ENCODE results near the gene TWNK.

TWNK gene

DNA sequence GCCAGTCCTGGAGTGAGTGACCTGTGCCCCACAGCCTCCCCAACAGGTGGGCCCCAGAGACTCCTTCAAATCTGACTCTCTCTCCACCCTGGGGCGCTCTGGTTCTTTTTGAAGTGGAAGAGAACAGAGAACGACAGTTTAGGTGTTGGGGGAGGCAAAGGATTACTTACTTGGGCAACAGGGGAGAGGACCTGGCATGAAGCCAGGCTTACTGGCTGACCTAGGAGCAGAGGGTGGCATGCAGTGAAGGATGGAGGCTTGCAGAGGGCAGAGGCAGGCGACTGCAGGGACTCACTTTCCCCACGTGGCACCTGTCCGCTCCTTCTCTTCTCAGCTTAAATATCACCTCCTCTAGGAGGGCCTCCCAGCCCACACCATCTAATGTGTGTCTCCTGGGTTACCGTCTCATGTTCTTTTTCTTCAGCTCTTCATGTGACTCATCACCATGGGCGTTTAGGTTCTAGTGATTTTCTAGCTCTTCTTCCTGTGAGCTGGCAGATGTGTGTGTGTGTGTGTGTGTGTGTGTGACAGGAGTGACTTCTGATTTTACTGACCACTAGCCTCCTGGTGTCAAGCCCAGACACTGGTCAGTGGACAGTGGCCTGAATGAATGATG is 27.7 kb downstream of the TWNK start:
- Histone ChIP-seq H3K4me2 (ENCODE audit: low read length) (no peak overlapping the region), H3K36me3 (ENCODE audit: control insufficient read depth in 1 of 2, insufficient read depth in 2 of 2, low read length in 2 of 2) (no peaks in the 10 kb centered on the region), H3K14ac (ENCODE audit: low read length) (no peak overlapping the region), H4K12ac (ENCODE audit: low read depth, low read length) (no peak overlapping the region), H2BK120ac (ENCODE audit: insufficient read depth, low read length, poor library complexity) (no peak overlapping the region), H2BK12ac (ENCODE audit: low read length) (no peak overlapping the region), H3K4me1 (ENCODE audit: control insufficient read depth in 1 of 2, insufficient read depth in 2 of 2, low read length in 2 of 2) (peaks cover 7 to 13% of the 10 kb centered on the region in 2 experiments), H3K27me3 (ENCODE audit: insufficient read depth, low read length) (peaks cover 9% of the 10 kb centered on the region), H2AFZ (ENCODE audit: insufficient read depth, low read length, poor library complexity) (no peak overlapping the region), H3K4me3 (ENCODE audit: low read depth, low read length) (no peak overlapping the region), H3K4ac (ENCODE audit: low read depth, low read length) (no peak overlapping the region), H4K91ac (ENCODE audit: low read depth, low read length) (no peak overlapping the region), H3K9ac (ENCODE audit: low read length) (no peak overlapping the region), H3K27ac (ENCODE audit: low read depth, low read length) (no peak overlapping the region), H2BK5ac (ENCODE audit: low read depth, low read length, poor library complexity) (no peak overlapping the region), H4K8ac (ENCODE audit: low read depth, low read length) (no peak overlapping the region), H3K23ac (ENCODE audit: low read length) (no peak overlapping the region), H3K79me1 (ENCODE audit: low read length) (no peaks in the 10 kb centered on the region), H3K9me3 (ENCODE audit: insufficient read depth, low read depth, low read length) (peaks cover 2% of the 10 kb centered on the region), H3K18ac (ENCODE audit: low read length) (no peak overlapping the region), H2AK5ac (ENCODE audit: low read length) (no peak overlapping the region), H3K79me2 (ENCODE audit: control insufficient read depth, insufficient read depth, low read length, poor library complexity) (no peaks in the 10 kb centered on the region)
- WGBS (ENCODE audit: extremely low coverage, insufficient coverage, insufficient read length): no CpG with 5 or more reads among the region's 7 CpGs
- no peak for DNase-seq

- Histone ChIP-seq H4K12ac (ENCODE audit: low read depth, low read length) (no peak overlapping the region), H3K36me3 (ENCODE audit: control insufficient read depth in 1 of 2, insufficient read depth in 2 of 2, low read length in 2 of 2) (no peaks in the 10 kb centered on the region), H3K9me3 (ENCODE audit: insufficient read depth, low read depth, low read length) (peaks cover 2% of the 10 kb centered on the region), H3K23ac (ENCODE audit: low read length) (no peak overlapping the region), H3K79me1 (ENCODE audit: low read length) (no peaks in the 10 kb centered on the region), H3K18ac (ENCODE audit: low read length) (no peak overlapping the region), H3K79me2 (ENCODE audit: control insufficient read depth, insufficient read depth, low read length, poor library complexity) (no peaks in the 10 kb centered on the region), H2AFZ (ENCODE audit: insufficient read depth, low read length, poor library complexity) (no peak overlapping the region), H4K91ac (ENCODE audit: low read depth, low read length) (no peak overlapping the region), H2BK5ac (ENCODE audit: low read depth, low read length, poor library complexity) (no peak overlapping the region), H3K4me1 (ENCODE audit: control insufficient read depth in 1 of 2, insufficient read depth in 2 of 2, low read length in 2 of 2) (peaks cover 7 to 13% of the 10 kb centered on the region in 2 experiments), H3K4ac (ENCODE audit: low read depth, low read length) (no peak overlapping the region), H3K27ac (ENCODE audit: low read depth, low read length) (no peak overlapping the region), H2BK120ac (ENCODE audit: insufficient read depth, low read length, poor library complexity) (no peak overlapping the region), H4K8ac (ENCODE audit: low read depth, low read length) (no peak overlapping the region), H3K27me3 (ENCODE audit: insufficient read depth, low read length) (peaks cover 9% of the 10 kb centered on the region), H3K4me3 (ENCODE audit: low read depth, low read length) (no peak overlapping the region), H3K4me2 (ENCODE audit: low read length) (no peak overlapping the region), H2AK5ac (ENCODE audit: low read length) (no peak overlapping the region), H2BK12ac (ENCODE audit: low read length) (no peak overlapping the region), H3K9ac (ENCODE audit: low read length) (no peak overlapping the region), H3K14ac (ENCODE audit: low read length) (no peak overlapping the region)
- DNase-seq: no peak
- no CpG with 5 or more reads among the region's 8 CpGs for WGBS (ENCODE audit: extremely low coverage, insufficient coverage, insufficient read length)
Observed at GRCh38 chr10:101015582-101015973, 28.2 kb downstream of the TWNK start.

GRCh38 chr10:101016814-101017213 is 29.5 kb downstream of the TWNK start:
- H2BK12ac ChIP-seq (ENCODE audit: low read length): no peak overlapping the region
- no peak overlapping the region for H2AFZ ChIP-seq (ENCODE audit: insufficient read depth, low read length, poor library complexity)
- no peaks in the 10 kb centered on the region for H3K36me3 ChIP-seq (ENCODE audit: control insufficient read depth in 1 of 2, insufficient read depth in 2 of 2, low read length in 2 of 2)
- peaks cover 7 to 13% of the 10 kb centered on the region in 2 experiments for H3K4me1 ChIP-seq (ENCODE audit: control insufficient read depth in 1 of 2, insufficient read depth in 2 of 2, low read length in 2 of 2)
- no peak overlapping the region for H4K8ac ChIP-seq (ENCODE audit: low read depth, low read length)
- H3K23ac ChIP-seq (ENCODE audit: low read length): no peak overlapping the region
- no peak overlapping the region for H2BK120ac ChIP-seq (ENCODE audit: insufficient read depth, low read length, poor library complexity)
- peaks cover 9% of the 10 kb centered on the region for H3K27me3 ChIP-seq (ENCODE audit: insufficient read depth, low read length)
- H3K4me2 ChIP-seq (ENCODE audit: low read length): no peak overlapping the region
- no peak overlapping the region for H3K27ac ChIP-seq (ENCODE audit: low read depth, low read length)
- no peak overlapping the region for H2AK5ac ChIP-seq (ENCODE audit: low read length)
- no peaks in the 10 kb centered on the region for H3K79me2 ChIP-seq (ENCODE audit: control insufficient read depth, insufficient read depth, low read length, poor library complexity)
- no peak overlapping the region for H3K4me3 ChIP-seq (ENCODE audit: low read depth, low read length)
- H3K9me3 ChIP-seq (ENCODE audit: insufficient read depth, low read depth, low read length): peaks cover 2% of the 10 kb centered on the region
- H2BK5ac ChIP-seq (ENCODE audit: low read depth, low read length, poor library complexity): no peak overlapping the region
- H3K9ac ChIP-seq (ENCODE audit: low read length): no peak overlapping the region
- H3K14ac ChIP-seq (ENCODE audit: low read length): no peak overlapping the region
- no peak overlapping the region for H4K91ac ChIP-seq (ENCODE audit: low read depth, low read length)
- no peak overlapping the region for H3K4ac ChIP-seq (ENCODE audit: low read depth, low read length)
- whole genome bisulfite sequencing (ENCODE audit: extremely low coverage, insufficient coverage, insufficient read length): no CpG with 5 or more reads among the region's 5 CpGs
- DNase-seq: no peak
- H4K12ac ChIP-seq (ENCODE audit: low read depth, low read length): no peak overlapping the region
- no peaks in the 10 kb centered on the region for H3K79me1 ChIP-seq (ENCODE audit: low read length)
- H3K18ac ChIP-seq (ENCODE audit: low read length): no peak overlapping the region

DNA sequence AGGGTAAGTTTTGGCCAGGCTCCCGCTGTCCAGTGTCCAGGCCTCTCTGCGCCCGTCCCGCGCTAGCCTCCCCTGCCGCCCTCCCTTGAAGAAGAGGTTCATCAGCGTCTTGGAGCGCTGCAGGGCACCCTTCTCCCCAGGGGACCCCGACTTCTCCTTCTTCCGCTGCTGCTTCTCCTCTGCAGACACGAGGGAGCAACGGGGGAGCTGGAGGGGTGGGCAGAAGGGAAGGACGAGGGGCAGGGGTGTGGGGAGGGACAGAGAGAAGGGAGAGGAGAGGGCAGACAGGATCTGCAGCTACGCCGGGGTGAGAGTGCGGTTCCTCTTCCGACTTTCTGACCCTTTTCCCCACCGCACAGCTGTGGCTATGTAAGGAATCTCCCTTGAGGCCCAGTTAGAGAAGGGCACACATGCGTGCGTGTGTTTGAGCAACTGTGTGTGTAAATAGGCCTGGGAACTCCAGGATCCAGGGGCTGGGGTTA is 30.8 kb downstream of the TWNK start:
- Histone ChIP-seq H3K23ac (ENCODE audit: low read length) (no peak overlapping the region), H3K18ac (ENCODE audit: low read length) (no peak overlapping the region), H4K91ac (ENCODE audit: low read depth, low read length) (no peak overlapping the region), H3K79me2 (ENCODE audit: control insufficient read depth, insufficient read depth, low read length, poor library complexity) (no peaks in the 10 kb centered on the region), H3K4me2 (ENCODE audit: low read length) (peak overlapping the region; percentile 43), H2BK5ac (ENCODE audit: low read depth, low read length, poor library complexity) (no peak overlapping the region), H4K8ac (ENCODE audit: low read depth, low read length) (no peak overlapping the region), H3K79me1 (ENCODE audit: low read length) (no peaks in the 10 kb centered on the region), H2AK5ac (ENCODE audit: low read length) (peak overlapping the region; percentile 17), H3K14ac (ENCODE audit: low read length) (no peak overlapping the region), H3K4me1 (ENCODE audit: control insufficient read depth in 1 of 2, insufficient read depth in 2 of 2, low read length in 2 of 2) (peaks cover 7 to 13% of the 10 kb centered on the region in 2 experiments), H3K9ac (ENCODE audit: low read length) (no peak overlapping the region), H2BK120ac (ENCODE audit: insufficient read depth, low read length, poor library complexity) (no peak overlapping the region), H3K36me3 (ENCODE audit: control insufficient read depth in 1 of 2, insufficient read depth in 2 of 2, low read length in 2 of 2) (no peaks in the 10 kb centered on the region), H3K27ac (ENCODE audit: low read depth, low read length) (no peak overlapping the region), H3K27me3 (ENCODE audit: insufficient read depth, low read length) (peaks cover 9% of the 10 kb centered on the region), H3K4me3 (ENCODE audit: low read depth, low read length) (no peak overlapping the region), H3K4ac (ENCODE audit: low read depth, low read length) (no peak overlapping the region), H2BK12ac (ENCODE audit: low read length) (no peak overlapping the region), H2AFZ (ENCODE audit: insufficient read depth, low read length, poor library complexity) (no peak overlapping the region), H3K9me3 (ENCODE audit: insufficient read depth, low read depth, low read length) (peaks cover 2% of the 10 kb centered on the region), H4K12ac (ENCODE audit: low read depth, low read length) (no peak overlapping the region)
- peak in 1 of 2 donors; percentile 32 for DNase-seq
- no CpG with 5 or more reads among the region's 20 CpGs for WGBS (ENCODE audit: extremely low coverage, insufficient coverage, insufficient read length)
